HepG2 (cell line): ENCODE results near the gene CPT1A.

ENCODE experiments used
- CBX5 ChIP-seq: sonication (generic); formaldehyde crosslinking; IDR thresholded peaks from 2 replicates; pipeline ENCODE4 v1.4.0; 2020; ENCODE audit warnings: missing genetic modification reagents, borderline replicate concordance
- CTCF ChIP-seq: sonication (generic); formaldehyde crosslinking; IDR thresholded peaks from 2 replicates; pipeline ENCODE4 v1.5.0; 2020; ENCODE audit warnings: mild to moderate bottlenecking, missing genetic modification reagents, moderate library complexity
- DPF2 ChIP-seq: sonication (generic); formaldehyde crosslinking; IDR thresholded peaks from 2 replicates; pipeline ENCODE4 v1.4.0; 2020; ENCODE audit warnings: mild to moderate bottlenecking, low read depth, missing genetic modification reagents, borderline replicate concordance
- LRRFIP1 ChIP-seq: sonication (generic); formaldehyde crosslinking; conservative IDR thresholded peaks from 2 replicates; pipeline ENCODE4 v1.4.0; 2020; ENCODE audit warnings: missing genetic modification reagents
- MAFK ChIP-seq, 2 experiments: IDR thresholded peaks in 1 of 2; conservative IDR thresholded peaks in 1 of 2; 2 replicates each; pipeline ENCODE4 v1.6.1; 2011; ENCODE audit warnings: improper control_type of control experiment in 2 of 2, low read length in 2 of 2
- POLR2A ChIP-seq, 2 experiments: IDR thresholded peaks; 2 replicates each; pipeline ENCODE4 v1.6.1; 2011; ENCODE audit warnings: low read depth in 2 of 2, low read length in 2 of 2, mild to moderate bottlenecking in 1 of 2, moderate library complexity in 1 of 2; ENCODE audit not compliant: insufficient read depth in 1 of 2

- no peak for TF ChIP-seq DPF2 (CRISPR knock-in tag)
- TF ChIP-seq CTCF (CRISPR knock-in tag) = no peak
- TF ChIP-seq MAFK (conservative IDR thresholded peaks at IDR 0.05 in 1 of 2, IDR thresholded peaks at IDR 0.05 in 1 of 2; ENCODE audit: low read length in 2 of 2) = no peak
- no peak for TF ChIP-seq POLR2A (IDR thresholded peaks at IDR 0.05; ENCODE audit: insufficient read depth in 1 of 2, low read depth in 2 of 2, low read length in 2 of 2)
- no peak for TF ChIP-seq LRRFIP1 (CRISPR knock-in tag)
- TF ChIP-seq CBX5 = no peak
Observed at GRCh38 chr11:68751004-68751325, 90.8 kb downstream of the CPT1A start.
